K562 (cell line): Measurements from ENCODE around the gene VEGFA.

Experiments used
- AFF4 ChIP-seq: sonication (generic); formaldehyde crosslinking; IDR thresholded peaks from 2 replicates; pipeline ENCODE4 v1.8.0; 2023; ENCODE audit warnings: mild to moderate bottlenecking, missing genetic modification reagents
- CTCF ChIP-seq, 3 experiments: IDR thresholded peaks in 2 of 3; conservative IDR thresholded peaks in 1 of 3; 2 replicates each; pipeline ENCODE4 v1.5.1; 2011 to 2012; ENCODE audit warnings: low read length in 3 of 3, mild to moderate bottlenecking in 3 of 3, control low read depth in 2 of 3, improper control_type of control experiment in 1 of 3, inconsistent platforms in 1 of 3, low read depth in 1 of 3, mixed read lengths in 1 of 3, moderate library complexity in 1 of 3; ENCODE audit not compliant: insufficient read depth in 2 of 3
- JUND ChIP-seq, 2 experiments: IDR thresholded peaks; 2 replicates in 1 of 2; 3 replicates in 1 of 2; pipeline ENCODE4 v1.6.1; 2011; ENCODE audit warnings: borderline replicate concordance in 2 of 2, low read depth in 2 of 2, low read length in 2 of 2, improper control_type of control experiment in 1 of 2, missing biosample characterization in 1 of 2, missing genetic modification characterization in 1 of 2, missing genetic modification reagents in 1 of 2
- MCM3 ChIP-seq: fragments of 450-650 bp; IDR thresholded peaks from 2 replicates; pipeline ENCODE4 v1.6.1; 2016
- NR2C1 ChIP-seq, 2 experiments: fragments of 450-650 bp; IDR thresholded peaks; 2 replicates each; pipeline ENCODE4 v1.6.1; 2017; ENCODE audit warnings: mild to moderate bottlenecking in 2 of 2, antibody characterized with exemption in 1 of 2, inconsistent platforms in 1 of 2, missing compliant biosample characterization in 1 of 2, missing genetic modification characterization in 1 of 2
- NRF1 ChIP-seq, 2 experiments: fragments of 450-650 bp; IDR thresholded peaks in 1 of 2; conservative IDR thresholded peaks in 1 of 2; 2 replicates each; pipeline ENCODE4 v1.6.1; 2014; ENCODE audit warnings: mild to moderate bottlenecking in 2 of 2
- YBX1 ChIP-seq: fragments of 450-650 bp; IDR thresholded peaks from 2 replicates; pipeline ENCODE4 v1.7.1; 2016; ENCODE audit warnings: mild to moderate bottlenecking
- ZFX ChIP-seq: sonication (generic); formaldehyde crosslinking; IDR thresholded peaks from 2 replicates; pipeline ENCODE4 v1.8.0; 2022; ENCODE audit warnings: mild to moderate bottlenecking, missing genetic modification reagents, moderate library complexity
- ZHX1 ChIP-seq: fragments of 150-350 bp; conservative IDR thresholded peaks from 2 replicates; pipeline ENCODE4 v1.6.1; 2014; ENCODE audit warnings: low read length
- ZNF121 ChIP-seq: sonication (generic); formaldehyde crosslinking; conservative IDR thresholded peaks from 2 replicates; pipeline ENCODE4 v1.8.0; 2022; ENCODE audit warnings: missing genetic modification reagents
- ZNF586 ChIP-seq: fragments of 450-650 bp; formaldehyde crosslinking; conservative IDR thresholded peaks from 2 replicates; pipeline ENCODE4 v1.4.0; 2020; ENCODE audit warnings: mild to moderate bottlenecking, moderate library complexity

DNA sequence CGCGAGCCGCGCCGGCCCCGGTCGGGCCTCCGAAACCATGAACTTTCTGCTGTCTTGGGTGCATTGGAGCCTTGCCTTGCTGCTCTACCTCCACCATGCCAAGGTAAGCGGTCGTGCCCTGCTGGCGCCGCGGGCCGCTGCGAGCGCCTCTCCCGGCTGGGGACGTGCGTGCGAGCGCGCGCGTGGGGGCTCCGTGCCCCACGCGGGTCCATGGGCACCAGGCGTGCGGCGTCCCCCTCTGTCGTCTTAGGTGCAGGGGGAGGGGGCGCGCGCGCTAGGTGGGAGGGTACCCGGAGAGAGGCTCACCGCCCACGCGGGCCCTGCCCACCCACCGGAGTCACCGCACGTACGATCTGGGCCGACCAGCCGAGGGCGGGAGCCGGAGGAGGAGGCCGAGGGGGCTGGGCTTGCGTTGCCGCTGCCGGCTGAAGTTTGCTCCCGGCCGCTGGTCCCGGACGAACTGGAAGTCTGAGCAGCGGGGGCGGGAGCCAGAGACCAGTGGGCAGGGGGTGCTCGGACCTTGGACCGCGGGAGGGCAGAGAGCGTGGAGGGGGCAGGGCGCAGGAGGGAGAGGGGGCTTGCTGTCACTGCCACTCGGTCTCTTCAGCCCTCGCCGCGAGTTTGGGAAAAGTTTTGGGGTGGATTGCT, 1.3 kb downstream of the VEGFA start:
- TF ChIP-seq ZHX1 (no peak), NRF1 (conservative IDR thresholded peaks at IDR 0.05 in 1 of 2, IDR thresholded peaks at IDR 0.05 in 1 of 2) (no peak), AFF4 (CRISPR knock-in tag) (peak; percentile 59; the same call in 1 of the 2 replicates), CTCF (IDR thresholded peaks at IDR 0.05 in 2 of 3, conservative IDR thresholded peaks at IDR 0.05 in 1 of 3; ENCODE audit: insufficient read depth in 2 of 3, low read depth in 1 of 3, low read length in 3 of 3) (no peak), ZNF586 (CRISPR knock-in tag) (no peak), MCM3 (no peak), ZNF121 (CRISPR knock-in tag) (no peak), JUND (IDR thresholded peaks at IDR 0.05; ENCODE audit: borderline replicate concordance, low read depth, low read length) (no peak), JUND (tag; IDR thresholded peaks at IDR 0.05; ENCODE audit: borderline replicate concordance, low read depth, low read length) (no peak), ZFX (CRISPR knock-in tag) (peak; percentile 71), NR2C1 (IDR thresholded peaks at IDR 0.05) (no peak), NR2C1 (tag; IDR thresholded peaks at IDR 0.05) (no peak), YBX1 (no peak)
